Transverse colon (tissue), 4 donors: ENCODE measurements around the gene EHD2. TPM values are rescaled to one million over a fixed set of nuclear protein-coding genes. Genes with fewer than 3 reads are reported as not detected.

ENCODE experiments used
- DNase-seq: peaks from one replicate; pipeline ENCODE4 v3.0.0-alpha.2; 2019
- H3K27ac ChIP-seq, 4 donors: fragments of 200-600 bp; sonication (generic); 2 replicates each; pipeline ENCODE4 v1.5.1; 2016 to 2018; ENCODE audit warnings: inconsistent platforms in 4 of 4
- H3K27me3 ChIP-seq: fragments of 200-600 bp; sonication (generic); 2 replicates; pipeline ENCODE4 v1.5.1; 2017; ENCODE audit warnings: inconsistent platforms
- H3K36me3 ChIP-seq, 4 donors: fragments of 200-600 bp; sonication (generic); 2 replicates each; pipeline ENCODE4 v1.5.1; 2017 to 2019; ENCODE audit warnings: inconsistent platforms in 4 of 4
- H3K4me1 ChIP-seq, 4 donors: fragments of 200-600 bp; sonication (generic); 2 replicates each; pipeline ENCODE4 v1.5.1; 2017 to 2020; ENCODE audit warnings: inconsistent platforms in 4 of 4
- H3K4me3 ChIP-seq, 4 donors: fragments of 200-600 bp; sonication (generic); 1 replicate in 1 of 4; 2 replicates in 3 of 4; pipeline versions ENCODE4 v1.5.1 to v1.6.1; 2017 to 2019; ENCODE audit warnings: inconsistent platforms in 4 of 4
- H3K9me3 ChIP-seq, 2 donors: fragments of 200-600 bp; sonication (generic); 2 replicates each; pipeline ENCODE4 v1.5.1; 2017 to 2019; ENCODE audit warnings: inconsistent platforms in 2 of 2
- CTCF ChIP-seq, 5 experiments: fragments of 200-600 bp in 3 of 5; fragments of 450-650 bp in 2 of 5; sonication (generic) in 3 of 5; IDR thresholded peaks; 1 replicate in 2 of 5; 2 replicates in 3 of 5; pipeline ENCODE4 v1.5.1; 2016 to 2017; ENCODE audit warnings: antibody characterized with exemption in 5 of 5, inconsistent platforms in 3 of 5, mild to moderate bottlenecking in 2 of 5, moderate library complexity in 1 of 5
- EP300 ChIP-seq: sonication (generic); formaldehyde crosslinking; IDR thresholded peaks from one replicate; pipeline ENCODE4 v1.6.1; 2017; ENCODE audit warnings: antibody characterized with exemption, low read depth
- POLR2A ChIP-seq: fragments of 450-650 bp; IDR thresholded peaks from one replicate; pipeline ENCODE4 v1.6.1; 2016; ENCODE audit warnings: antibody characterized with exemption, mild to moderate bottlenecking, moderate library complexity
- POLR2AphosphoS5 ChIP-seq, 3 donors: sonication (generic); formaldehyde crosslinking; IDR thresholded peaks; one replicate each; pipeline ENCODE4 v1.6.1; 2016; ENCODE audit warnings: antibody characterized with exemption in 3 of 3
- WGBS, 2 donors: methylation state at CpG; one replicate each; pipeline ENCODE4 v1.1.5; 2018; ENCODE audit warnings: low coverage in 1 of 2; 5-methylcytosine and 5-hydroxymethylcytosine counted together
- in situ Hi-C, 4 donors: fragments of 200-750 bp; cut with MboI; loops; one replicate each; pipeline versions ENCODE4 v1.15.0 to v1.15.1; 2017; ENCODE audit warnings: low sequenced_read_pairs in 3 of 4, low pct_ligation_motif_present in 1 of 4, low pct_unique_long_range_greater_than_20kb in 1 of 4
- intact Hi-C: fragments of 100-400 bp; cut with DNase I; formaldehyde crosslinking; loops from one replicate; pipeline ENCODE4 v1.15.1; 2023; ENCODE audit warnings: low total_unique reads
- total RNA-seq, 4 donors: library from RNA; depleted of rRNA; stranded (reverse); fragments of >200 nt; gene quantifications; one replicate each; pipeline ENCODE4 v1.1.0, GENCODE V29; 2016

The EHD2 gene
- total RNA-seq, 4 donors from 2014 or later, result 15.2 to 93.1 (median 25.3) TPM

DNA sequence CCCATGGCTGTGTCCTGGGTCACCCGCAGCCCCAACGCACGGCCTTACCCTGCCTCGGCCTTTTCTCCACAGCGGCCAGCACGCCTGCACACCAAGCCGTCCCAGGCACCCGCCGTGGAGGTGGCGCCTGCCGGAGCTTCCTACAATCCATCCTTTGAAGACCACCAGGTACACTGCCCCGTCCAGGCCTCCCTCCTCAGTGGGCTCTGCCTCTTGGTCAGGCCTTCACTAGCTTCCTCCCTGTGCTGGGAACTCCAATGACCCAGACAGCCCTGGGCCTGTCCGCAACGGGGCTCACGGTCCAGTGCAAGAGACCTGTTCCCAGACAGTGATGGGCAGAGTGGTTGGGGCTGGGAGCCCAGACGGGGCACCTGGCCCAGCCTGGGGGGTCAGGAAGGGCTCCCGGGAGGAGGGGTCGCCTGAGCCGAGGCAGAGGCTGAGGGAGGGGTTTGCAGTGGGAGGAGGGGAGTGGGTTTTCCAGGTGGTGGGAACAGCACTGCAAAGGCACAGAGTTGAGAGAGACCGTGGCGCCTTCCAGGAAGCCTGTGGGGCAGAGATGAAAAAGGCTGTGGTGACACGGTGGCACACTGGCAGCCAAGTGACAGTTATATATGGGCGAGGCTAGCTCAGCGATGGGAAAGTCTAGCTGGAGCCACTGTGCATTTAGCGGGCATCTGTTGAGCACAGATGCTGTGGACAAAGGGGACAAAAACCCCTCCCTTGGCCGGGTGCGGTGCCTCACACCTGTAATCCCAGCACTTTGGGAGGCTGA is 39.4 kb downstream of the EHD2 start:
- intact Hi-C loops (no loop called here), in situ Hi-C loops (no loop called here)
- Histone ChIP-seq H3K4me1 (peaks cover 0 to 13% (median 6%) of the 10 kb centered on the region in 4 donors), H3K36me3 (peaks cover 0 to 69% (median 31%) of the 10 kb centered on the region in 4 donors), H3K4me3 (no peak overlapping the region), H3K9me3 (no peaks in the 10 kb centered on the region), H3K27ac (no peak overlapping the region), H3K27me3 (no peaks in the 10 kb centered on the region)
- 88 to 91% methylated on average over 7 to 27 of the region's 27 CpGs for WGBS, 2 donors
- DNase-seq, result no peak
- TF ChIP-seq POLR2AphosphoS5 (IDR thresholded peaks at IDR 0.05) (no peak), POLR2A (no peak), EP300 (no peak), CTCF (IDR thresholded peaks at IDR 0.05) (no peak)

DNA sequence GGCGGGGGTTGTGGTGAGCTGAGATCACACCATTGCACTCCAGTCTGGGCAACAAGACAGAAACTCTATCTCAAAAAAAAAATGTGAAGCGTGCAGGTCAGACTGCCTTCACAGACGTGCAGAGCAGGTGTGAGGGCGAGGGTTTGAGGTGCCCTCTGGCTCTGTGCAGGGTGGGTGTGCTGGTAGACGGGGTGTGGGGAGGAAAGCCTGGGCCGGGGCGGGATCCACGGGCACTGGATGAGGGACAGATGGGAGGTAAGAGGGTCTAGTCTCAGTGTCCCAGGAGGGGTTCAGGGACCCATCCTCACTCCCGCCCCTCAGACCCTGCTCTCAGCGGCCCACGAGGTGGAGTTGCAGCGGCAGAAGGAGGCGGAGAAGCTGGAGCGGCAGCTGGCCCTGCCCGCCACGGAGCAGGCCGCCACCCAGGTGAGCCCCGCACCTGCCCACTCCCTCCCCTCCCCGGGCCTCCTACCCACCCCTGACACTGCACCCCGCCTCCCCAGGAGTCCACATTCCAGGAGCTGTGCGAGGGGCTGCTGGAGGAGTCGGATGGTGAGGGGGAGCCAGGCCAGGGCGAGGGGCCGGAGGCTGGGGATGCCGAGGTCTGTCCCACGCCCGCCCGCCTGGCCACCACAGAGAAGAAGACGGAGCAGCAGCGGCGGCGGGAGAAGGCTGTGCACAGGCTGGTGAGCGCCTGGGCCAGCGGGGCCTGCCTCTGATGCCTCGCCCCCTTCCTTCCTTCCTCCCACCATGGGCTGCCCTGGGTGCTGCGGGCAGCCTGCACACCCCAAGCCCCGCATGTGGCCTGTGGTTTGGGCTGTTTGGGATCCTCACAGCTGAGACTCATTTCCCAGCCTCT is 41.2 kb downstream of the EHD2 start:
- in situ Hi-C loops, result no loop called here
- H3K36me3 ChIP-seq, result peaks cover 0 to 62% (median 31%) of the 10 kb centered on the region in 4 donors
- intact Hi-C loops, result no loop called here

GRCh38 chr19:47755065-47755761 is 42.0 kb downstream of the EHD2 start:
- TF ChIP-seq POLR2AphosphoS5 (IDR thresholded peaks at IDR 0.05) (no peak), CTCF (IDR thresholded peaks at IDR 0.05) (no peak), POLR2A (no peak)
- in situ Hi-C loops (no loop called here), intact Hi-C loops (no loop called here)
- no peak for DNase-seq
- H3K4me3 ChIP-seq, result no peak overlapping the region
- no peaks in the 10 kb centered on the region for H3K9me3 ChIP-seq
- H3K4me1 ChIP-seq, result peaks cover 0 to 22% (median 12%) of the 10 kb centered on the region in 4 donors
- 87 to 90% methylated on average over 2 to 26 of the region's 36 CpGs for WGBS, 2 donors
- no peaks in the 10 kb centered on the region for H3K27me3 ChIP-seq
- no peak overlapping the region for H3K27ac ChIP-seq
- H3K36me3 ChIP-seq, result peaks cover 0 to 57% (median 27%) of the 10 kb centered on the region in 4 donors

More for the DNA sequence above, 41.2 kb downstream of the EHD2 start:
- Histone ChIP-seq H3K27ac (no peak overlapping the region), H3K4me1 (peaks cover 0 to 22% (median 12%) of the 10 kb centered on the region in 4 donors), H3K9me3 (no peaks in the 10 kb centered on the region), H3K27me3 (no peaks in the 10 kb centered on the region), H3K4me3 (no peak overlapping the region)
- DNase-seq, result no peak
- no peak for TF ChIP-seq CTCF (IDR thresholded peaks at IDR 0.05)
- WGBS, 2 donors, result 94% methylated on average over 33 of the region's 37 CpGs; no CpG with 5 or more reads in 1 of the 2 donors
